Left kidney (tissue), 2 donors: ENCODE data around the gene SLC7A11. TPM values are rescaled to one million over a fixed set of nuclear protein-coding genes. Genes with fewer than 3 reads are reported as not detected.
"Not testable (repeated sequence)": the region's sequence is repeated elsewhere in the genome, so short reads cannot be mapped to it uniquely, and the experiment has no call there.

Source experiments
- DNase-seq: peaks from one replicate; pipeline ENCODE4 v3.0.0-alpha.2; 2013
- polyA plus RNA-seq: library from polyadenylated mRNA; unstranded; fragments of 120-200 nt; gene quantifications from one replicate; pipeline ENCODE4 v1.2.1, GENCODE V29; 2013; ENCODE audit not compliant: insufficient read length

SLC7A11 gene
- polyA plus RNA-seq, 1 donor: 4.8 TPM

- DNase-seq: no peak
These were observed 646 bp upstream of the SLC7A11 start for GRCh38 chr4:138242834-138243156.

- no peak for DNase-seq
These were observed 671 bp downstream of the SLC7A11 start for GRCh38 chr4:138241281-138242075.

DNA sequence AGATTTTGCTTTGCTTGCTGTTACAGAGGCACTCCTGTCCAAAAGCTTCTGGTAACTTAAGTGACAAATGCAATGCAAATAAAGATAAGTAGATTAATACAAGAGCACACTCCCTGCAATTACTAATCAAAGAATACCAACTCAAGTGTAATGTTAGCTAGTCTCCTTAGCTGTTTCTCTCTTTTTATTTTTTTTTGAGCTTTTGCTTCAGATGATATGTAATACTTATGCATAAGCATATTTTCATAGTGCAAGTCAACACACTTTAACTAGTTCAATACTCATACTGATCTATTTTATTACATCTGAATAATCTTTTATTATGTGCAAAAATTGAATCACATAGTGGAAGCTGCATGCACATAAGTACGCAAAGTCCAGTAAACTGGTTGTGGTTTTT lies 2.7 kb downstream of the SLC7A11 start:
- no peak for DNase-seq

DNA sequence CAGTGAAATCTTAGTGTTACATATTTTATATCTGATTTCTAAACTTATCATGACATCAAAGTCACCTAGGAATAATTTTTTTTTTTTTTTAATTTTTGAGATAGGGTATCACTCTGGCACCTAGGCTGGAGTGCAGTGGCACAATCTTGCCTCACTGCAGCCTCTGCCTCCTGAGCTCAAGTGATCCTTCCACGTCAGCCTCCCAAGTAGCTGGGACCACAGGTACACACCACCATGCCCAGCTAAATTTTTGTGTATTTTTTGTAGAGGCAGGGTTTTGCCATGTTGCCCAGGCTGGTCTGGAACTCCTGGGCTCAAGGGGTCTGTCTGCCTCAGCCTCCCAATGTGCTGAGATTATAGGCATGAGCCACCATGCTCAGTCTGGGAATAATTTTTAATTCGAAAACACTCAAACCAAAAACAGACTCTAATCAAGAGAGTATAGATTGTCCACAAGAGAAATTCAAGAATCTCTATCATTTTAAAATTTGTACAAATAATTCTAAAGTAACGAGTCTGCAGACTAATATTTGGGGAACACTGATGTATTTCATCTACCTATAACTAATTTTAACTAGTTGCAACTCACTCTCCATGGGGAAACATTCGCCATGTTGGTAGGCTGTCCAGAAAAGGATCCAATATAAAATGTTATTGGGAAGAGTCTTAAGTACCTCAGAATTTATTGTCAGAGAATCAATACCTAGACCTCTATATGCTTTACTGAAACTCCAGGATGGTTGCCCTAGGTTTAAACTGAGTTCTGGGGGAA lies 3.4 kb downstream of the SLC7A11 start:
- no peak for DNase-seq

DNA sequence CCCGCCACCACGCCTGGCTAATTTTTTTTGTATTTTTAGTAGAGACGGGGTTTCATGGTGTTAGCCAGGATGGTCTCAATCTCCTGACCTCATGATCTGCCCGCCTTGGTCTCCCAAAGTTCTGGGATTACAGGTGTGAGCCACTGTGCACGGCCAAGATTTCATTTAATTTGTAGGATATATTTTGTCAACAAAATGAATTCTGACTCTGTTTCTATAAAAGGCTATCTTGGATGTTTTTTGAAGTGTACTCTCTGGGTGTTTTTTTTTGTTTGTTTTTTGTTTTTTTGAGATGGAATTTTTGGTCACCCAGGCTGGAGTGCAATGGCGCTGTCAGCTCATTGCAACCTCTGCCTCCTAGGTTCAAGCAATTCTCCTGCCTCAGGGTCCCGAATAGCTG lies 5.0 kb downstream of the SLC7A11 start:
- DNase-seq: not testable (repeated sequence)

DNA sequence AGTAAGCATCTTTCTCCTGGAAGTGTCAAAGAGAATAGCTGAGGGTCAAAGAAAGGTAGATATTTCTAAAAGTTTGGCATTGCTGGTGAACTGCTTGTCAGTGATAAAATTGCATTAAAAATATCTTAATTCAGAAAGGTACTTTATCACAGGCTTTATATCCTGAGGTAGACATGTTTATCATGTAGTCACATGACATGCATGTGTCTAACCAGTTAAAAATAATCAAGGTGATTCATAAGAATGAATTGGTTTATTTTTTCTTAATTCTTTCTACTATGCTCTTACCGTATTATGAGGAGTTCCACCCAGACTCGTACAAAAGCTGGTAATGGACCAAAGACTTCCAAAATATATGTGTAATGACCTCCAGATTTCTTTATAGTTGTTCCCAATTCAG lies 6.1 kb downstream of the SLC7A11 start:
- no peak for DNase-seq

DNA sequence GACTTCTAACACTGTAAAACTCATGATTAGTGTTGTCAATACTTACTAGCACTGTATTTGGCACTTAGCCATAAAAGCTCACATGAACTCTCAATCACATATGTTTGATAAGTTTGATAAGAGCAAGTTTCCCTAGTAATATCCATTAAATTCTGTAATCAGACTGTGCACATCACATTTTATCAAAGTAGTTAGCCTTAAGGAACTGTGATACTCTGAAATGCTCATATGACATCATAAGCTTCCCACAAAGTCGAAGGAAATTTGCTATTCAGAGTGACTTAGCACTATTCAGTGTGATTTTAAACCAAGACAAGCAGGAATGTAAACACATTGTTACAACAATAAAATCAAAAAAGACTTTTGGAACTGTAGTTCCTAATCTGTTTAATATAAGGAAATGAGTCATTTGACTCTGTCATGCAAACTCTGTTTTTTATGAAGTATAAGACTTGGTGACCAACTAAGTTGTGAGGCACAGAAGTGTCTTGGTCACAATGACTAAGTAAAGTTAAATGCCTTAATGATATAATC lies 6.7 kb downstream of the SLC7A11 start:
- DNase-seq: no peak

DNA sequence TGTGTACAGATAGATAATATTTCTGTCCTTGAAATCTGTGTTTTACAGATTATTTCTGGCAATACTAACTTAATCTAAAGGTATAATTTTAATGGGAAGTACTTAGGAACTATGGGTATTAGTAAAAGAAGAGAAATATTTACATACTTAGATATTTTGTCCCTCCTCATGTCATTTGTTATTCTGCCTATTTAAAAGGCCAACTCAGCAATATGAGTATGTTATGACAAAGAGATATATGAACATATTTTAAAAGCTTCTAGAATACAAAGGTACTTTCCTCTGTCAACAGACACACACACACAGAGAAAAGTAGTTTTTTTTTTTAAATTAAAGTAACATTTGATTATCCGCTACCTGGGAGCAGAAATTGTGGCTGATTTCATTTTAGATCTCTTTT lies 7.9 kb downstream of the SLC7A11 start:
- no peak for DNase-seq

GRCh38 chr4:138233313-138234034 lies 8.7 kb downstream of the SLC7A11 start:
- DNase-seq: no peak

- DNase-seq: no peak
These were observed 9.8 kb downstream of the SLC7A11 start for GRCh38 chr4:138232364-138232763.

GRCh38 chr4:138230048-138230447 lies 12.1 kb downstream of the SLC7A11 start:
- no peak for DNase-seq

GRCh38 chr4:138229160-138229559 lies 13.0 kb downstream of the SLC7A11 start:
- no peak for DNase-seq

GRCh38 chr4:138226351-138226750 lies 15.8 kb downstream of the SLC7A11 start:
- DNase-seq: no peak

- DNase-seq: no peak
These were observed 16.7 kb downstream of the SLC7A11 start for GRCh38 chr4:138225477-138225876.

DNA sequence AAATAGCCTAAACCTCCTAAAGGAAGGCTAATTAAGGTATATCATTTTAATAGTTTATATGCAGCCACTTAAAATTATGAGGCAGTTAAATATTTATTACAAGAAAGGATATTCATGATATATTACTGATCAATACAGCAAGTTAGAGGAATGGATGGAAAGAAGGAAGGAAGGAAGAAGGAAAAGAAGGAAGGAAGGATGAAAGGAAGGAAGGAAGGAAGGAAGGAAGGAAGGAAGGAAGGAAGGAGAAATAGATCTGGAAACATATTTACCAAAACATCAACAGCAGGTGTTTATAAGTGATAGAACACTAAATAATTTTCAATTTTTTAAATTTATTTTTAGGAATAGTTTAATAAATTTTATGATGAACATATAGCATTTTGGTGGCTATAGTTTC lies 17.5 kb downstream of the SLC7A11 start:
- no peak for DNase-seq

DNA sequence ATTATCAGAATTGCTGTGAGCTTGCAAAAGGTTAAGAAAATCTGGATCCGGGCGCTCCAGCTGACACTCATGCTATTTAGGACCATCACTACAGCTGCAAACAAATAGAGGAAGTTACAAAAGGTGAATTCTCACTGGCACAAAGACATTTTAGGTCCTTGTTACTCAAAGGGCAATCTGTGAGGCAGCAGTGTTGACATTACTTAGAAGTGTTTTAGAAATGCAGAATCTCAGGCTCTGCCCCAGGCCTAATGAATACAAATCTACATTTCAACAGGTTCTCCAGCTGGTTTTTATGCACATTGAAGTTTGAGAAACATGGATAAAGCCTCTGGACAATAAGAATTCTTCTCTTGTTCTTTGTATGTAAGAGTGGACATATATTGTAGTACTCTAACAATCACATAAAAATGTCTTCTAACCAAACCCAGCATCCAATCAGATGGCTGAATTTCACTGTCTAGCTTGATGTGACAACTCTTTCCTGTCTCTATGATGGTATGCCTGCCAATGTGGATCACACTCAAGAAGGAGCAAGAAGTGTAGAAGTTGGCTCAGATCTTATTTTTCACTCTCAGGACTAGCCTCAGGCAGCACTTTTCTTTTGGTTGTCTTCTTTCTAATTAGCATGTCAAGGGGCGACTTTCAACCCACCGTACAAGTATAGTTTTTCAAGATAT lies 18.8 kb downstream of the SLC7A11 start:
- no peak for DNase-seq

DNA sequence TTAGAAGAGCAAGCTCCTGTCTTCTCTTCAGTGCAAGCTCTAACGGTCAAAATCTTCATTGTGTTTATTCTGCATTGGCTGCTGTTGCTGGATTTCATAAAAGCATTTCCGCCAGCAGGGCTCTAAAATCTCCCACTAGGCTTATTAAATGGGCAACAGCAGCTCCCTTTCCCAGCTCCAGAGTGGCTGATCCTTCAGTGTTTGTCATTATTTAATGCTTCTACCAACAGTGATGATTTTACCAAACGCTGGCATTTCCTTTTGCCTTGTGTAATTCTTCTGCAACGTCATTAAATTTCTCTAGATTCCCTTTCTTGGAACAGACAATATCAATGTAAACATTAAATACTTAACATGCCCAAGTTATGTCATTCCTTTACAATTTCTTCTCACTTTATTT lies 20.1 kb downstream of the SLC7A11 start:
- DNase-seq: no peak

- no peak for DNase-seq
These were observed 23.2 kb downstream of the SLC7A11 start for GRCh38 chr4:138218976-138219375.

DNA sequence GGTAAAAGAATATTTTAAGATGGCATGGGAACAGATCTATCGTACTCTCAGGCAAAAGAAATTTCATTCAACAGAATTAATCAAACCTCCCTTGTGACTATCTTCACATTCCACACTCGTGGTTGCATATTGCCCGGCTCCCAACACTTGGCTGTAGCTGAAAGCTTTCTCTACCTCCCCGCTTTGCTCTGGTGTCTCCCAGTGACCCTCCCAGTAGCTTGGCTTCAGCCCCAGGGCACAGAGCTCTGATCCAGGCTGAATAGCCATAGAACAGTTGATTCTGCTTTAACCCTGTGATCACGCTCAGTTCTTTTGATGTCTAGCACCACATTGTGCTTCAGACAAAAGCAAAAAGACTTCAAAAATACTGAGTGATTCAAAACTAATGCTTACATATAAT lies 24.6 kb downstream of the SLC7A11 start:
- no peak for DNase-seq

- DNase-seq: no peak
These were observed 25.8 kb downstream of the SLC7A11 start for GRCh38 chr4:138216272-138216867.

GRCh38 chr4:138210576-138210975 lies 31.6 kb downstream of the SLC7A11 start:
- not testable (repeated sequence) for DNase-seq

- DNase-seq: no peak
These were observed 33.1 kb downstream of the SLC7A11 start for GRCh38 chr4:138209094-138209493.
